HUES64 (cell line): ENCODE results near the gene HNMT.

Experiments
- H3K27ac ChIP-seq: 2 replicates; pipeline ENCODE4 v1.7.0; 2013; ENCODE audit warnings: low read depth, low read length, inconsistent platforms
- H3K27me3 ChIP-seq: 2 replicates; pipeline ENCODE4 v1.6.1; 2013; ENCODE audit warnings: mild to moderate bottlenecking, low read length; ENCODE audit not compliant: insufficient read depth
- H3K36me3 ChIP-seq: 2 replicates; pipeline ENCODE4 v1.6.1; 2013; ENCODE audit warnings: mild to moderate bottlenecking, low read length; ENCODE audit not compliant: insufficient read depth
- H3K4me1 ChIP-seq: 2 replicates; pipeline ENCODE4 v1.6.1; 2013; ENCODE audit warnings: mild to moderate bottlenecking, low read length, moderate library complexity; ENCODE audit not compliant: insufficient read depth
- H3K4me3 ChIP-seq: 2 replicates; pipeline ENCODE4 v1.5.1; 2013; ENCODE audit warnings: mild to moderate bottlenecking, low read length, moderate library complexity
- H3K9ac ChIP-seq: 2 replicates; pipeline ENCODE4 v1.6.1; 2013; ENCODE audit warnings: mild to moderate bottlenecking, low read depth, low read length
- H3K9me3 ChIP-seq: 2 replicates; pipeline ENCODE4 v1.6.1; 2013; ENCODE audit warnings: low read depth, low read length; ENCODE audit not compliant: insufficient read depth
- WGBS: fragments of 150-250, 120-280 bp; methylation state at CpG from one replicate; pipeline ENCODE4 v1.1.7; 2013; ENCODE audit warnings: missing lambda C conversion rate; 5-methylcytosine and 5-hydroxymethylcytosine counted together

Gene HNMT

GRCh38 chr2:137937246-137937645 lies 27.0 kb upstream of the HNMT start:
- 98% methylated on average over 4 of the region's 4 CpGs for WGBS
- Histone ChIP-seq H3K4me3 (no peak overlapping the region), H3K27ac (no peak overlapping the region), H3K4me1 (peaks cover 2% of the 10 kb centered on the region; the same call in 1 of the 2 replicates), H3K9ac (no peak overlapping the region), H3K9me3 (no peaks in the 10 kb centered on the region), H3K27me3 (no peaks in the 10 kb centered on the region), H3K36me3 (no peaks in the 10 kb centered on the region)

GRCh38 chr2:137937778-137938177 lies 26.5 kb upstream of the HNMT start:
- no peaks in the 10 kb centered on the region for H3K27me3 ChIP-seq
- H3K9me3 ChIP-seq = no peaks in the 10 kb centered on the region
- peaks cover 2% of the 10 kb centered on the region; the same call in 1 of the 2 replicates for H3K4me1 ChIP-seq
- 88% methylated on average over 3 of the region's 3 CpGs for WGBS
- H3K36me3 ChIP-seq = no peaks in the 10 kb centered on the region
- H3K4me3 ChIP-seq = no peak overlapping the region
- H3K9ac ChIP-seq = no peak overlapping the region
- H3K27ac ChIP-seq = no peak overlapping the region

GRCh38 chr2:137938204-137938603 lies 26.1 kb upstream of the HNMT start:
- no peaks in the 10 kb centered on the region for H3K36me3 ChIP-seq
- H3K27ac ChIP-seq = no peak overlapping the region
- no peak overlapping the region for H3K9ac ChIP-seq
- no peak overlapping the region for H3K4me3 ChIP-seq
- 94% methylated on average over 4 of the region's 4 CpGs for WGBS
- H3K9me3 ChIP-seq = no peaks in the 10 kb centered on the region
- H3K4me1 ChIP-seq = peaks cover 2% of the 10 kb centered on the region; the same call in 1 of the 2 replicates
- H3K27me3 ChIP-seq = no peaks in the 10 kb centered on the region

- H3K9me3 ChIP-seq = no peaks in the 10 kb centered on the region
- no peaks in the 10 kb centered on the region for H3K27me3 ChIP-seq
- peaks cover 2% of the 10 kb centered on the region; the same call in 1 of the 2 replicates for H3K4me1 ChIP-seq
- no peak overlapping the region for H3K9ac ChIP-seq
- H3K27ac ChIP-seq = no peak overlapping the region
- WGBS = 82% methylated on average over 1 of the region's 1 CpG
- H3K4me3 ChIP-seq = no peak overlapping the region
- no peaks in the 10 kb centered on the region for H3K36me3 ChIP-seq
These were observed 25.2 kb upstream of the HNMT start for GRCh38 chr2:137939026-137939425.

- Histone ChIP-seq H3K36me3 (no peaks in the 10 kb centered on the region), H3K9me3 (no peaks in the 10 kb centered on the region), H3K4me3 (no peak overlapping the region), H3K4me1 (peaks cover 7% of the 10 kb centered on the region; the same call in 1 of the 2 replicates), H3K9ac (no peak overlapping the region), H3K27ac (no peak overlapping the region), H3K27me3 (no peaks in the 10 kb centered on the region)
- WGBS = 97% methylated on average over 3 of the region's 4 CpGs
These were observed 24.1 kb upstream of the HNMT start for GRCh38 chr2:137940154-137940553.

GRCh38 chr2:137942037-137942832 lies 22.0 kb upstream of the HNMT start:
- H3K4me3 ChIP-seq = no peak overlapping the region
- 85% methylated on average over 3 of the region's 3 CpGs for WGBS
- H3K27me3 ChIP-seq = 0 out of 2 replicates have a peak, but pooled peaks cover 7% of the 10 kb centered on the region
- no peaks in the 10 kb centered on the region for H3K9me3 ChIP-seq
- H3K27ac ChIP-seq = no peak overlapping the region
- no peak overlapping the region for H3K9ac ChIP-seq
- H3K36me3 ChIP-seq = no peaks in the 10 kb centered on the region
- peaks cover 7% of the 10 kb centered on the region; the same call in 1 of the 2 replicates for H3K4me1 ChIP-seq

- no peaks in the 10 kb centered on the region for H3K9me3 ChIP-seq
- 0 out of 2 replicates have a peak, but pooled peaks cover 7% of the 10 kb centered on the region for H3K27me3 ChIP-seq
- H3K4me1 ChIP-seq = peaks cover 5% of the 10 kb centered on the region; the same call in 1 of the 2 replicates
- H3K9ac ChIP-seq = no peak overlapping the region
- no peaks in the 10 kb centered on the region for H3K36me3 ChIP-seq
- WGBS = 91% methylated on average over 6 of the region's 6 CpGs
- H3K27ac ChIP-seq = no peak overlapping the region
- H3K4me3 ChIP-seq = no peak overlapping the region
These were observed 21.2 kb upstream of the HNMT start for GRCh38 chr2:137942833-137943677.

- H3K27me3 ChIP-seq = 0 out of 2 replicates have a peak, but pooled peaks cover 7% of the 10 kb centered on the region
- H3K4me1 ChIP-seq = peaks cover 5% of the 10 kb centered on the region; the same call in 1 of the 2 replicates
- WGBS = 100% methylated on average over 2 of the region's 2 CpGs
- H3K27ac ChIP-seq = no peak overlapping the region
- H3K36me3 ChIP-seq = no peaks in the 10 kb centered on the region
- H3K9me3 ChIP-seq = no peaks in the 10 kb centered on the region
- H3K4me3 ChIP-seq = no peak overlapping the region
- no peak overlapping the region for H3K9ac ChIP-seq
These were observed 20.5 kb upstream of the HNMT start for GRCh38 chr2:137943678-137944347.

- Histone ChIP-seq H3K9ac (no peak overlapping the region), H3K27ac (no peak overlapping the region), H3K36me3 (no peaks in the 10 kb centered on the region), H3K4me3 (no peak overlapping the region), H3K9me3 (no peaks in the 10 kb centered on the region), H3K27me3 (0 out of 2 replicates have a peak, but pooled peaks cover 7% of the 10 kb centered on the region), H3K4me1 (peaks cover 5% of the 10 kb centered on the region; the same call in 1 of the 2 replicates)
- WGBS = 72% methylated on average over 5 of the region's 5 CpGs
These were observed 19.6 kb upstream of the HNMT start for GRCh38 chr2:137944714-137945113.

- Histone ChIP-seq H3K9me3 (no peaks in the 10 kb centered on the region), H3K27ac (no peak overlapping the region), H3K9ac (no peak overlapping the region), H3K36me3 (no peaks in the 10 kb centered on the region), H3K4me1 (peaks cover 5% of the 10 kb centered on the region; the same call in 1 of the 2 replicates), H3K27me3 (0 out of 2 replicates have a peak, but pooled peaks cover 7% of the 10 kb centered on the region), H3K4me3 (no peak overlapping the region)
- WGBS = 50% methylated on average over 2 of the region's 2 CpGs
These were observed 19.0 kb upstream of the HNMT start for GRCh38 chr2:137945229-137945628.
